ENCODE data around the gene BICC1.

BICC1 gene

GRCh38 chr10:58755677-58756076 lies 243.0 kb downstream of the BICC1 start:
- no peak for DNase-seq

DNA sequence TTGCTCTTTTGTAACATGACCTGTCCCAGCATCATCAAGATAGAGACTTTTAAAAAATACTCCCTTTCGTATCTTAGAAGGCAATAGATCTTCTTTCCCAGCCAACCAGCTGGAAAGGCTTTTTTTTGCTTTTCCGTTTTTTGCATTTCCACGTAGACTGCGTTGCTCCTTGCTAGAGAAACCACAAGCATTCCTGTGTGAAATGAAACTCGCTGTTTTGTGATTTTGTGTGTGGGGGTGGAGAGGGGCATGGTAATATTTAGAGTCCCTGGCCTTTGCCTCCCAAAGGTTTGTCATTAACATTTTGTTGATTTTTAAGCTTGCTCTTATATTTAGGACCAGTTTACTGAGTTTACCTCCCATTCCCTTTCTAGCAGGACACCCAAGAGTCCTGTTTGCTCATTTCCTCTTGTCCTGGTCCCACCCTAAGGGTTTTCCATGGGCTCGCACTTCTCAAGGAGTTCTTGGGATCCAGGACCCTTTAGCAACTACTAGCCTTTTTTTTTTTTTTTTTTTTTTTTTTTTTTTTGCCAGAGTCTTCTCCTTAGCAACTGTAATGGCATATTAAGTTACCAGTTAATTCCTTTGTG lies 243.6 kb downstream of the BICC1 start:
- no peak for DNase-seq

DNA sequence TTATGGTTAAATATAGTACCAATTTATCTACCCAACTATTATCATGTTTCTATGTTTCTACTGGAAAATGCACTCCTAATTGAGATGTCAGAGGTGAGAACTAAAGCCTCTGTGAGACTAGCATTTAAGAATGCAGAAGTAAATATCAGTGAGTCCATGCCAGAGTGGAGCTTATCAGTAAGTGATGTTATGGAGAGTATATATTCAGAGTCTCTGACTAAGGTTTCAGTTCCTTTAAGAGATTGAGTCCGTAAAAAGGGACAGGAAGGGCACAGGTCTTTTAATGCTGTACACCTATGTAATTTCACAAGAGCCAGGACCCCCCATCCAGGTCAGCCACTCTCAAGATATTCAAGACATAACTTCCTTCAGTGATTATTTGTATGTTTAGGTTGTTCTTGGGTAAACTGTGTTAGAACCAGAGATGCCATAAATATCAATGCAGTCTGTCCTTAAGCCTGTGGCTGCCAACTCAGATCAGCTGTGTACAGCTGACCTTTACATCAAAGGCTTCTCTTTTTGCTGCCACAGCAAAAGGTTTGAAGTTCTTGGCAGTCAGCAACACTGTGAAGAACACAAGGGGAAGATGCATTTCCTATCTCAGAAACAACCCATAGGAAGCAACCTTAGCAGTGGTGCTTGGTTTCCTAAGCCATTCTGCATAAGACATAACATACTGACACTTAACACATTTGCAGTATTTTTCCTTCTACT lies 244.8 kb downstream of the BICC1 start:
- DNase-seq: no peak

DNA sequence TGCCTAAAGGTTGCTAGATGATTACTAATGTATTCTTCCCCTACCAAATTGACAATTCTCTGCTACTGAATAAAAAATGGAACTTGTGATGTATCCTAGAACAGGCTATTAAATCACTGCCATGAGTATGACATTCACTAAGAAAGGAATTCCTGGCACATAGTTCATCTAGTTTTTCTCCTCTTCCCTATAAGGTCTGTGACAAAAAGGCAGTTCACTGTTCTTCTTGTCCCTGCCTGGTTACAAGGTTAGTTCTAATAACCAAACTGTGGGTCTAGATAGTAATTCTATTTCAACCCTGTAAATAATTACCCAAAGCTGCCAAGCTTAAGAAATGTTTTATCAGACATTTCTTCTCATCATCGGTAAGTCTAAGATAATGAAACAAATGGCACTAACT lies 245.6 kb downstream of the BICC1 start:
- no peak for DNase-seq

- DNase-seq: no peak
These were observed 251.5 kb downstream of the BICC1 start for GRCh38 chr10:58764087-58764747.

DNA sequence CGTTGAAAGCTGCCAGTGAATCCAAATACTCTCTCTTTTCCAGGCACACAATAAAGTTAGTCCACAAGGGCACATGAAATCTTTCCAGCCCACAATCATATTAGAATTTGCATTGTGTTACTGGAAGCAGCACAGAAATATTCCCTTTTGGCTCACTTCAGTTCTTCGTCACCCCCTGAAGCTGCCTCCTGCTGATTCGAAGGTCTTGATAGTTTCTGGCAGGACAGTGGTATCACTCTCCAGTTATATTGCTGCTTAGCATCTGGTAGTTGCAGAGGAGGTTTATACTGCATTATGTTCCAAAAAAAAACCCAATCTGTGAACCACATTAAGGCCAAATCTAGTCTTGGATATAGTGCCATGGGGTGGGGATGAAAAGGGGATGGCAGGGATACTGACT lies 253.2 kb downstream of the BICC1 start:
- DNase-seq: no peak

GRCh38 chr10:58767652-58768051 lies 255.0 kb downstream of the BICC1 start:
- no peak for DNase-seq

DNA sequence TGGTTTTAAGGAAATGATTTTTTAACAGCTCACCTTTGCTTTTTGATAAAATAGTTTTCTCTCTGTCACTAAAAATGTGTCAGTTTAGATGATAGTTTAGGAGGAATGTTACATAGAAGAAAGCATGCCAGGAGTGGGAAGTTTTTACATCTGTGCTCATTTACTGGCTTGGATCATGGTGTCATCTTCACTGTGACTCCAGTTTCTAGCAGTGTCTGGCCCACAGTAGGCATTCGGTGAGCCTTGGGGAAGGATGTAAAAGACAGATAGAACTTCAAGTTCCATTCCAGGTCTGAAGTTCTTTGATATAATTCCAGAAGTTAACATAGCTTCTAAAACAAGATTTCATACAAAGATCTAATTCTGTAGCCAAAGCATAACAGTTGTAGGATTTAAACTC lies 259.2 kb downstream of the BICC1 start:
- DNase-seq: no peak

GRCh38 chr10:58772758-58773157 lies 260.1 kb downstream of the BICC1 start:
- no peak for DNase-seq

DNA sequence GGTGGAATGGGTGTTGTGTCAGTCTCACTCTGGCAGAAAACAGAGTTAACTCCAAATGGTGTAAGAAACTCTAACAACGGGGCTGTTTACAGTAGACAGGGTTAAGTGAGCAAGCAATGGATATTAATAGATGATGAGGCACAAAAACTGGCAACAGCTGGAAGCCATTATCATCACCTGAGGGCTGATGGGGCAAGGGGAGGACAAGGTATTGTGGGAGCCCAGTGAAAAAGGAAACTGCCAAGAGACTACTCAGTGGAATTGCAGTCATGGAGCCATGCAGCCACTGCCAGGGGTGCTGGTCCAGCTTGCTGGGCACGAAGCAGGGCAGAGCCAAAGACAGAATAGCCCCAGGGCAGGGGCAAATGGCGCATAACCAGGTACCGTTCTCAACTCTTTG lies 260.7 kb downstream of the BICC1 start:
- DNase-seq: no peak

DNA sequence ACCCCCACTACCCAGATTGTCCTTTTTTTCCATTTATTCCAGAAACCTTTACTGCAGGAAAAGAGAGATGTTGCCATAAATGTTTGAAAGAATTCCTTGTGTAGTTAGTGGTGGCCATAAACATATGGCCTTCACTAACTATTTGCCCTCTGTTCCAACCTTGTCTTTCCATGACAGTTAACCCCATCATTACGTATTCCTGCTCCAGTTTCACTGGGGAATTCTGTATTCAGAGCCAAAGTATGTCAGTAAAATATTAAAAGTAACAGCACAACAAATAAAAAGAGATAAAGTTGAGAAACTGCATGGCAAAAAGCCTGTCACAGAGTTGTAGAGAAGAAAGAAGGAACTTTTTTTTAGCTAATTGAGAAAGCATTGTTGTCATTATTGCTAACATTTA lies 261.3 kb downstream of the BICC1 start:
- DNase-seq: no peak

DNA sequence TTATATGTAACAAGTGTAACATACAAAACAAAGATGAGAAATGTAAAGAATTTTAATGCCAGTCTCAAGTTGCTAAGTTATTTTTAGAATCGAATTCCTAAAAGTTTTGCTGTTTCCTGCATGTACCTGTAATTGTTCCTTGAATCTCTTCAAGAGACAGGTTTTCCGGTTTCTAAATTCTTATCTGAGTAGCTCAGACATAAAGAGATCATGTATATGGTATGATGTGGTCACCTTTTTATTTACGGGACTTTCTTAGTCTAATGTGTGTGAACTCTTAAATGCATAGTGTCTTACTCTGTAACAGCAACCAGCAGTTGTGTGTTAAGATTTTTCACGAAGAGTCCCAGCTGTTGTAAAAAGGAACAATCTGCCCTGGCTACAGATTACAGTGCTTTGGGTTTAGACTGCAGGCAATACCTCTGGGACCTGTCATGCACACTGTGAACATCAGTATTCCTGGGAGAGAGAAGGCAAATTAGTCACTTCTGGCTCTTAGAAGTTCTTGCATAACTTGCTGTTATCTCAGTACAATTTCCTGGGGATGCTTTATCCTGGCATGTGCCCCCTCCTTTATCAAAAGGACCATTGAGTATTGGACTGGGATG lies 263.4 kb downstream of the BICC1 start:
- no peak for DNase-seq

DNA sequence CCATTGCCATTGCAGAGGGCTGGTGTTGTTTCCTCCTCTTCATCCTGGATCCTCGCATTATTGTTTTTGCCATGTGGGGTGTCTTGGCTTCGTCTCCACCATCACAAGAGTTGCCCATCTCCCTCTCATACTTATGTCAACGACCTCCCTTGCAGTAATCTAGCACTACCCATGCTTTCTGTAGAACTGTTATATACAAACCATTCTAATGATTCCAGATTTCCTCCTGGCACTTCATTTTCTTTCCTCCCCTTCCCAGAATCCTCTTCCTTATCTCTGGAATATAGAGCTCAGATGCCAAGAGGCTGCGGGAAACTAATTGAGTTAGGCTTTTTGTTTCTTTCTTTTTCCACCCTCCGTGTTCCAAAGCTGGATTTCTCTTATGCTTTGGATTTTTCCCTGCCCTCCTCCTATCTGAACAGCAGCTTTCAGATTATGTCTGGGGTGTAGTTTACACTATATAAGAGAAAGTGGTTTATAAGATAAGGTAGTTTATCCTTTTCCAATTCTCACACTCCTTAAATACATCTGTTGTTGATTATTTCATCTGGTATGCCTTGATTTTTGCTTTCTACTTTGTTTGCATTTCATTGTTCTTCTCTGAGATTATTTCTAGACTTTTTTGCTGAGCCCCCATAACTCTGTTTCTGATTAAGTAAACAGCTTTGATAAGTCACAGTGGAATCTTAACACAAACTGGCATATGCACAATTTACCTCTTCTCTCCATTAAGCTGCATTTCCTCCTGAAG lies 264.1 kb downstream of the BICC1 start:
- no peak for DNase-seq

- DNase-seq: no peak
These were observed 266.3 kb downstream of the BICC1 start for GRCh38 chr10:58778966-58779365.

DNA sequence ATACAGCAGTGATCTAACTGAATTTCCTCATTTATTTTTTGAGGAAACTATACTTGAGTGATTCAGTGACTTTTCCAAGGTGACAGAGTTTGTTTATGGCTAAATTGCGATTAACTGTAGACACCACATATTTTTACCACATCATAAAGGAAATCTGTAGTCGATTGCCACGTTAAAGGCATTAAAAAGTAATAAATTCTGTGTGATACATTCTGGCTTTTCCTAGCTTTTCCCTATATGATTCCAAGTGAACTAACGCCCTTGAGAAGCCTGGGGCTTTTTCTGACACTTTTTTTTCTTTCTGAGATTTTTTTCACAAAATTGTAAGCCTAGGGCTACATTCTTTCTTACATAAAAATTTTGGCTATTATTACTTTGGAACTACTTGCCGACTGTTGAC lies 266.9 kb downstream of the BICC1 start:
- DNase-seq: no peak

DNA sequence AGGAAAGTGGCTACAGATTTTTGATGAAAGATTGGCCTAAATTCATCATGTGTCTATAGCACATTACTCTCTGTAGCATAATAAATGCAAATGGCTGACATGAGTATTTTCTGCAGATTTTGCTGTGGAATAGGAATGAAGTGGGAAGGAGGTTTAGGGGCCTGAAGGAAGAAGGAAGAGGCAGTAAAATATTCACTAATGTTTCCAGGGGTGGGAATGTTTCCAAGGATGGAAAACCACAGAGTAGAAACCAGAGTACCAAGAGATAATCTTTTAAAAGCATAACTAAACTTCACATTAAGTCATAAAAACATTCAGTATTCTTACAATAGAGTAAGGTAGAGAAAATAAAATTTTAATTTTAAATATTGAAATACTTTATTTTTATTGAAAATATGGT lies 267.8 kb downstream of the BICC1 start:
- DNase-seq: no peak

DNA sequence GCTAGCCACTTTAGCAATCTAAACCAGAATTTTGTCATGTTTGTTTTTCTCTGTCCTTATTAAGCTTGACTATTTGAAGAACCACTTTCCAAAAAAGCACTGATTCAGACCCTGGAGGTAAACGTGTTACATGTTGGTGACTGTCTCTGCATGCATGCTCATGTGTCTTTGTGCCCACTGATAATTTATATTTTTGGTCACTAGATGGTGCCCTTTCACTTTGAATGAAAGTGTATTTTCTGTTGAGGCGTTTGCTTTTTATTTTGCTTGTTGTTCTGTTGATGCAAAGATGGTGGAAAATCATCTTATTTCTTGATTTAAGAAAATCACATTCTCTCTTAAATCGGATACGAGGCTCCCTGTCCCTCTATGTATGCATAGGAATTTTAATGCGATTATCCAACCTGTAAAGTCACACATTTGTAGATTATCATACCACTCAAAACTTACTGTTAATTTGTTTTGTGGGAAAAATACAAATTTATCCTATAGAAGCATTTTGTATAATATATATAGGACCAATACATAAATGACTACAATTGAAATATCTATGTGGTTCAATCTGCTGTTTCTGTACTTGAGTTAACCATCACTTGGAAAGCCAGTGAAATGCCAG lies 269.3 kb downstream of the BICC1 start:
- peak; percentile 78 for DNase-seq

DNA sequence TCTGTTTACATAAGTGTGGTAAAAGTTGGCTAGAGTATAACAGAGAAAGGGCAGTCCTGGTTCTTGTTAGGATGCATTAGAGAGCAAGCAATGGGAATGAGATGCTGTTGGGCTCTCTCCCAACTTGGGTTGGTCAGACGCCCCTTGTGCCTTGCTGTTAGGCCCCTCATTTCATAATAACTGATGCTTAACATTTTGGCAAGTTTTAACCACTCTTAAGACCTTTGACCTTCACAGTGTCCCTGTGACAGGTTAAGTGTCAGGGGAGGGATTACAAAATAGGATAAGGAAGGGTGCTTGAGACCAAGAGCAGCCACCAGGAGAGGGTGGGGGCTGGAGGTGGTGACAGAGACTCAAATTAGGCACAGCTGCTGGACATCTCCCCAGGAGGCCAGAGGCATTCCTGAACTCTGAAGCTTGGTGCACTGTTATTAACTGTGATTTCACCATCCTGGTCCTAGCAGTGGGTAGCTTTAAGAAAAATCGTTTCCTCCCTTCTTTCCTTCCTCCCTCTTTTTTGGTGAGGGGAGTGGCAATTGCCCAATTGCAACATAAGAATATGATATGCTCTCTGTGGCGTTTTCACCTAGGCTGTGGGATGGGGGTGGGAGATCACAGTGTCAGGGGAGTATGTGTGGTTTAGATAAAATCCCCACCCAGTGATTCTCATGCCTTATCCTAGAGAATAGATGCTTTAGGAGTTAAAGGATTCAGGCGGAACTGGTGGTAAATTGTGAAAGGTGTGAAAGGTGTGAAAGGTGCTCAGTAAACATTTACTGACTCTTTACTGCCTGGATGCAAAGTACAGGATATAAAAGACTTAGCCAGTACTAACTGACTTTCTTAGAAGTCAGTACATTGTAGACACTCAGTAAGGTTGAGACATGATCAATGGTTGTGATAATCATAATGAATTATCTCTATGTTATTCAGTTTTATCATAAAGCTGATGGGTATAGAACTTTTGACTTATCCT lies 270.5 kb downstream of the BICC1 start:
- no peak for DNase-seq

- no peak for DNase-seq
These were observed 271.7 kb downstream of the BICC1 start for GRCh38 chr10:58784361-58784760.

DNA sequence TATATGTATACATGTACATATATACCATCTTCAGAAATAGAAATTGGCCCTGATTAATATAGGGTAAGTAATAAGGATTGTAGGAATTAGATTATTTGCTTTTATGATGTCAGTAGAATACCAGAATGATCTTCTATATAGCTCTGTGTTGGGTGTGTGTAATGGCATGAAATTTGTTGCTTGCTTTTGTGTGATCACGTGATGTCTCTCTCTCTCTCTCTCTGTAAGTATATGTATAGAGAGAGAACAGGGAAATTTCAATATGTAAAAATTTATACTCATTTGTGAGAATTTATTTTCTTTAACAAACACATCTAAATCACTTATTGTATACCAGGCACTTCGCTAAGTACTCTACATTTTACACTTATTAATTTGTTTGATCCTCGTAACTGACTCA lies 272.7 kb downstream of the BICC1 start:
- DNase-seq: no peak

DNA sequence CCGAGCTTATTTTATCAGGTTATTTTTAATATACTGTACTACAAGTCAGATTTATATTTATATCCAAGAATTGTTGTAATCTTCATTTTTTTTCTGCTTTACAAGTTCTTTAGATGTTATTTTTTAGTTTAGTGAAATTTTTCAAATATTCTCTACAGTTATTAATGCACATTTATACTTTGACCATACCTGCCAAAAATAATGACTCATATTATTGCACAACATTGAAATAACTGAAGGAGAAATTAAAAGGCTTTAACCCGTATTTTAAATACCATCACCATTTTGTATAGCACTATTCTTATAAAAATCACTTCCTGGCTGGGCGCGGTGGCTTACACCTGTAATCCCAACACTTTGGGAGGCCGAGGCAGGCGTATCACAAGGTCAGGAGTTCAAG lies 278.5 kb downstream of the BICC1 start:
- DNase-seq: no peak

DNA sequence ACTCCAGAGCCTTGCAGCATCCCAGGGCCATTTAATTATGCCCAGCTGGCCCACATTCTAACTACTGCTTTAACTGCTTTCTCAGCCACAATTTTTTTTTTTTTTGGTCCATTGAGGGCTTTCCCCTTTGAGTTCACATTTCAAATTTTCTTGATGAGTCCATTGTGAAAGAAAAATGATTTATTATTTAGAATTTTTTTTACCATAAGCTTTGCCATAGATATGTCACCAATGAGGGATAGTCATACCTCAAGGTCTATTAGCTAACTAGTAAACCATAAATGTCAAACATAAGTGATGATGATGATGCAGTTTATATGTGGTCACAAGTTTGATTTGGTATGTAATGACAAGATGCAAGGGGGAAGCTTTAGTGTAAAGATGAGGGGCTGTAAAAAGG lies 282.9 kb downstream of the BICC1 start:
- DNase-seq: no peak
